Measurements from ENCODE around the gene CHADL. TPM values are rescaled to one million over a fixed set of nuclear protein-coding genes. Genes with fewer than 3 reads are reported as not detected.

CHADL gene
- total and polyA plus RNA-seq, 2 of the 8 experiments (the other 6 are each of a cell fraction or from before 2014, with no cell fraction given) = 0.78 to 1.4 TPM

DNA sequence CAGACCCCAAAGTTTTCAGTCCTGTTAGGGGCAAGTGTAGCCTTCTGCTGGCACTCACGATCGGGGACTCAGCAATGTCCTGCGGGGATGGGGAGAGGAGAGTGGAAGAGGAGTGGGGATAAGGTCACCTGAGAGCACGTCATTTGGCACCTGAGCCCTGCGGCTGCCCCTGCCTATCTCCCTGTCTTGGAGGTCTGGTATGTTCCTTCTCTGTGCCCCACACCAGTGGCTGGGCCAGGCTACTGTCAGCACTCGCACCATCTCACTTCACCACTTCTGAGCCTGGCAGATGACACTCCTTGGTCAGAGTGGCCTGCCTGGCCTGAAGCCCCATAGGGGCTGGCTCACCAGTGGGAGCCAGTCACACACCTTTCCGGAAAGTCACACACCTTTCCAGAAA, 20.1 kb upstream of the CHADL start:
- Histone ChIP-seq H3K18ac (ENCODE audit: extremely low read depth, low read length) (no peak overlapping the region), H3K14ac (ENCODE audit: insufficient read length) (no peak overlapping the region), H3K4me3 (ENCODE audit: extremely low read depth in 1 of 4, insufficient read depth in 2 of 4, low read depth in 3 of 4, low read length in 4 of 4) (no peak overlapping the region), H3K27ac (ENCODE audit: low read depth, low read length) (no peak overlapping the region), H3K36me3 (ENCODE audit: control insufficient read depth in 2 of 4, insufficient read depth in 4 of 4, low read length in 3 of 4) (peaks cover 63 to 95% (median 80%) of the 10 kb centered on the region in 4 experiments), H3K4ac (replicated peaks; ENCODE audit: insufficient read length, low read depth, low read length) (no peak overlapping the region), H2BK20ac (ENCODE audit: low read length) (no peak overlapping the region), H3K4me1 (replicated peaks in 1 of 4; ENCODE audit: control insufficient read depth in 3 of 4, insufficient read depth in 4 of 4, low read length in 3 of 4) (peaks cover 0 to 4% (median under 1%) of the 10 kb centered on the region in 4 experiments; a peak in 2 of 7 replicates), H3K79me2 (ENCODE audit: control insufficient read depth in 1 of 2, insufficient read depth in 2 of 2, low read length in 2 of 2) (no peaks in the 10 kb centered on the region; a peak in 1 of 4 replicates), H4K91ac (replicated peaks; ENCODE audit: insufficient read length, low read length) (no peak overlapping the region), H4K20me1 (replicated peaks in 1 of 2; ENCODE audit: control insufficient read depth in 1 of 2, insufficient read depth in 2 of 2, low read length in 2 of 2) (peaks cover 15 to 29% of the 10 kb centered on the region in 2 experiments), H3K79me1 (ENCODE audit: low read depth, low read length) (peaks cover 13% of the 10 kb centered on the region), H3K23ac (ENCODE audit: insufficient read length) (no peak overlapping the region), H3K9ac (replicated peaks in 1 of 4; ENCODE audit: extremely low read depth in 1 of 4, low read depth in 3 of 4, low read length in 3 of 4) (no peak overlapping the region), H3K9me3 (ENCODE audit: insufficient read depth in 2 of 2, low read depth in 1 of 2, low read length in 1 of 2) (no peaks in the 10 kb centered on the region), H3K4me2 (ENCODE audit: insufficient read depth in 1 of 2, low read depth in 2 of 2, low read length in 2 of 2) (no peak overlapping the region), H2AK5ac (ENCODE audit: low read depth, low read length) (no peak overlapping the region), H4K5ac (ENCODE audit: insufficient read length, low read depth, low read length) (no peak overlapping the region), H4K8ac (ENCODE audit: extremely low read depth, insufficient read depth, low read length) (no peak overlapping the region; the same call in 1 of the 2 replicates), H2BK120ac (replicated peaks; ENCODE audit: low read depth, low read length) (no peak overlapping the region), H2BK12ac (ENCODE audit: low read depth, low read length) (no peak overlapping the region), H2BK5ac (ENCODE audit: low read depth, low read length) (no peak overlapping the region), H3K27me3 (replicated peaks in 1 of 4; ENCODE audit: control insufficient read depth in 3 of 4, extremely low read depth in 1 of 4, insufficient read depth in 3 of 4, low read length in 3 of 4) (no peaks in the 10 kb centered on the region), H2AFZ (ENCODE audit: low read length) (no peak overlapping the region), H3K56ac (replicated peaks; ENCODE audit: insufficient read length, low read depth, low read length) (no peak overlapping the region), H2BK15ac (ENCODE audit: low read length) (no peak overlapping the region), H3K23me2 (ENCODE audit: low read depth, low read length) (no peaks in the 10 kb centered on the region)
- TF ChIP-seq PHF8 (conservative IDR thresholded peaks at IDR 0.05; ENCODE audit: low read depth, low read length) = no peak
- WGBS, 2 experiments (ENCODE audit: extremely low coverage in 1 of 2, insufficient coverage in 1 of 2, insufficient read length in 1 of 2, insufficient replicate concordance in 2 of 2, low coverage in 1 of 2, low lambda C conversion rate in 2 of 2, missing lambda C conversion rate in 1 of 2) = 98% methylated on average over 7 of the region's 7 CpGs; no CpG with 5 or more reads in 1 of the 2 experiments
- ChIA-PET POLR2A (ENCODE audit: partially characterized antibody) (interaction anchor here (1.4 to 4.7 kb wide), 2 partner anchors 9 to 14 kb away, joined by 3 to 28 read pairs; no protein-coding TSS in a partner anchor), CTCF (ENCODE audit: partially characterized antibody) (interaction anchor here (1.7 kb wide), 1 partner anchor 17 kb away, joined by 3 read pairs; no protein-coding TSS in a partner anchor)
- DNase-seq (ENCODE audit: low read depth in 1 of 2, low spot score in 2 of 2) (no peak), FAIRE-seq (no peak)
